Measurements from ENCODE around the gene PRKCD.

- TF ChIP-seq, protein P1, sequence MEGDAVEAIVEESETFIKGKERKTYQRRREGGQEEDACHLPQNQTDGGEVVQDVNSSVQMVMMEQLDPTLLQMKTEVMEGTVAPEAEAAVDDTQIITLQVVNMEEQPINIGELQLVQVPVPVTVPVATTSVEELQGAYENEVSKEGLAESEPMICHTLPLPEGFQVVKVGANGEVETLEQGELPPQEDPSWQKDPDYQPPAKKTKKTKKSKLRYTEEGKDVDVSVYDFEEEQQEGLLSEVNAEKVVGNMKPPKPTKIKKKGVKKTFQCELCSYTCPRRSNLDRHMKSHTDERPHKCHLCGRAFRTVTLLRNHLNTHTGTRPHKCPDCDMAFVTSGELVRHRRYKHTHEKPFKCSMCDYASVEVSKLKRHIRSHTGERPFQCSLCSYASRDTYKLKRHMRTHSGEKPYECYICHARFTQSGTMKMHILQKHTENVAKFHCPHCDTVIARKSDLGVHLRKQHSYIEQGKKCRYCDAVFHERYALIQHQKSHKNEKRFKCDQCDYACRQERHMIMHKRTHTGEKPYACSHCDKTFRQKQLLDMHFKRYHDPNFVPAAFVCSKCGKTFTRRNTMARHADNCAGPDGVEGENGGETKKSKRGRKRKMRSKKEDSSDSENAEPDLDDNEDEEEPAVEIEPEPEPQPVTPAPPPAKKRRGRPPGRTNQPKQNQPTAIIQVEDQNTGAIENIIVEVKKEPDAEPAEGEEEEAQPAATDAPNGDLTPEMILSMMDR (IDR thresholded peaks at IDR 0.05; ENCODE audit: poor library complexity), result no peak
- TF ChIP-seq EZH2 (IDR thresholded peaks at IDR 0.05; ENCODE audit: borderline replicate concordance) (no peak), EZH2phosphoT487 (IDR thresholded peaks at IDR 0.05; ENCODE audit: low read depth, severe bottlenecking, unreplicated experiment) (no peak)
These were observed 1.6 kb upstream of the PRKCD start for GRCh38 chr3:53159156-53160060.
